ENCODE measurements around the gene SEMA3E. TPM values are rescaled to one million over a fixed set of nuclear protein-coding genes. Genes with fewer than 3 reads are reported as not detected.

SEMA3E gene
- total and polyA plus RNA-seq, 10 of the 15 experiments (the other 5 are each of a cell fraction or from before 2014, with no cell fraction given) = 0.08 to 2.0 (median 0.82) TPM

DNA sequence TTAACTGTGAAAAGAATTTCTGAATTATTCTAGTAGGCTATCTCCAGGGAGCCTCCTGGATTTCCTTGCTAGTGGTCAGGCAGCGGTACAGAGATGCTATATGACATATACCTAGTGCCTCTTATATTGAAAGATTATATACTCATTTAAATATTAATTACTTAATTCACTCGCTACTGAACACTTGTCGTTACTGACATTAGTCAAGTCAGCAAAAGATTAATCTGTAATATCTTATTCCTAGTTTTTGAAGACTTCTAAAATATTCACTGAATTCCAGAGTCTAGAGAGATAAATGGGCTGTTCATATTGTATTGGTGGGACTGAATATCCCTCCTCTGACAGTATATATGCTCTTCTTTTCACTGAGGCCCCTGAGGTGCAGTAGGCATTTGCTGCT, 2.9 kb downstream of the SEMA3E start:
- ATAC-seq (no peak), FAIRE-seq (no peak)

DNA sequence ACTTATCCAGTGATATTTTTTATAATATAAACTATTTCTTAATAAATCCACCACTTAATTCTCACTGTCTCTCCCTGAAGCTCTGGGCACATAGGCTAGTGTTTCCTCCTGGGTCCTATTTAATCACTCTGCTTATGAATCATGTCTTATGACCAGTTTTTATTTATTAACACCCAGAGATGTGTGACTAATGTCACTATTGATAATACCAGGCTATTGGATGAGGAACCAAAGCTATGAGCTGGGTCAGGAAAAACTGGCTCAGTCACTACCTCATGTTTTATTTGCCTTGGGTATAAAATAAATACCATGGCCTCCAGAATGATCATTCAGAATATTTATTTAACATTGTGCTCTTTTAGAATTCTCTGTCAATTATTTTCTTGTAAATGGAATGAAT, 5.2 kb downstream of the SEMA3E start:
- Histone ChIP-seq H2AFZ (ENCODE audit: control insufficient read depth, low read depth, low read length) (no peak overlapping the region), H3K36me3 (ENCODE audit: control insufficient read depth in 2 of 2, insufficient read depth in 2 of 2, low read length in 1 of 2) (no peaks in the 10 kb centered on the region), H3K79me2 (ENCODE audit: control insufficient read depth, insufficient read depth, low read length) (no peaks in the 10 kb centered on the region), H3K9ac (ENCODE audit: control insufficient read depth, insufficient read depth, low read length) (no peak overlapping the region), H3K4me2 (ENCODE audit: control insufficient read depth, insufficient read depth) (no peak overlapping the region), H3K4me1 (ENCODE audit: control insufficient read depth, insufficient read depth, low read length) (no peaks in the 10 kb centered on the region), H3K27me3 (replicated peaks in 1 of 2; ENCODE audit: control insufficient read depth in 2 of 2, insufficient read depth in 2 of 2, low read length in 1 of 2) (no peaks in the 10 kb centered on the region; a peak in 2 of 4 replicates), H3K9me3 (replicated peaks; ENCODE audit: control insufficient read depth, insufficient read depth, low read length) (no peaks in the 10 kb centered on the region), H3K4me3 (no peak overlapping the region), H3K27ac (ENCODE audit: control insufficient read depth, insufficient read depth) (no peak overlapping the region), H4K20me1 (ENCODE audit: control insufficient read depth, insufficient read depth) (no peaks in the 10 kb centered on the region)
- in situ Hi-C loops (cut with MboI) (no loop called here), intact Hi-C loops (cut with micrococcal nuclease; ENCODE audit: unreplicated experiment) (no loop called here)
- CTCF ChIA-PET = interaction anchor here (1.3 kb wide), 1 partner anchor 292 kb away, joined by 4 read pairs; no protein-coding TSS in a partner anchor
- FAIRE-seq (no peak), DNase-seq (ENCODE audit: low read depth, low spot score) (no peak), ATAC-seq (no peak)
- POLR2A ChIA-PET = no interaction called here
- BruUV-seq (replicated peaks) = no TSS peak
- RAD21 ChIA-PET (ENCODE audit: unreplicated experiment) = no interaction called here
- SMC1A ChIA-PET (ENCODE audit: uncharacterized antibody, unreplicated experiment) = interaction anchor here (0.6 kb wide), 1 partner anchor 36 kb away, joined by 3 read pairs; no protein-coding TSS in a partner anchor
- TF ChIP-seq RAD21 (IDR thresholded peaks at IDR 0.05; ENCODE audit: insufficient read depth, low read depth, low read length) (no peak), EZH2 (IDR thresholded peaks at IDR 0.05; ENCODE audit: borderline replicate concordance, control insufficient read depth, low read depth, low read length) (no peak), MTA3 (IDR thresholded peaks at IDR 0.05; ENCODE audit: borderline replicate concordance, low read length) (no peak), JUNB (IDR thresholded peaks at IDR 0.05) (no peak), TCF12 (IDR thresholded peaks at IDR 0.05; ENCODE audit: low read depth, low read length) (no peak), CEBPB (IDR thresholded peaks at IDR 0.05; ENCODE audit: borderline replicate concordance in 1 of 2, low read depth in 2 of 2, low read length in 2 of 2) (no peak), BHLHE40 (IDR thresholded peaks at IDR 0.05; ENCODE audit: borderline replicate concordance in 1 of 2, low read depth in 2 of 2, low read length in 1 of 2) (no peak)
- TF ChIP-seq, protein P1, sequence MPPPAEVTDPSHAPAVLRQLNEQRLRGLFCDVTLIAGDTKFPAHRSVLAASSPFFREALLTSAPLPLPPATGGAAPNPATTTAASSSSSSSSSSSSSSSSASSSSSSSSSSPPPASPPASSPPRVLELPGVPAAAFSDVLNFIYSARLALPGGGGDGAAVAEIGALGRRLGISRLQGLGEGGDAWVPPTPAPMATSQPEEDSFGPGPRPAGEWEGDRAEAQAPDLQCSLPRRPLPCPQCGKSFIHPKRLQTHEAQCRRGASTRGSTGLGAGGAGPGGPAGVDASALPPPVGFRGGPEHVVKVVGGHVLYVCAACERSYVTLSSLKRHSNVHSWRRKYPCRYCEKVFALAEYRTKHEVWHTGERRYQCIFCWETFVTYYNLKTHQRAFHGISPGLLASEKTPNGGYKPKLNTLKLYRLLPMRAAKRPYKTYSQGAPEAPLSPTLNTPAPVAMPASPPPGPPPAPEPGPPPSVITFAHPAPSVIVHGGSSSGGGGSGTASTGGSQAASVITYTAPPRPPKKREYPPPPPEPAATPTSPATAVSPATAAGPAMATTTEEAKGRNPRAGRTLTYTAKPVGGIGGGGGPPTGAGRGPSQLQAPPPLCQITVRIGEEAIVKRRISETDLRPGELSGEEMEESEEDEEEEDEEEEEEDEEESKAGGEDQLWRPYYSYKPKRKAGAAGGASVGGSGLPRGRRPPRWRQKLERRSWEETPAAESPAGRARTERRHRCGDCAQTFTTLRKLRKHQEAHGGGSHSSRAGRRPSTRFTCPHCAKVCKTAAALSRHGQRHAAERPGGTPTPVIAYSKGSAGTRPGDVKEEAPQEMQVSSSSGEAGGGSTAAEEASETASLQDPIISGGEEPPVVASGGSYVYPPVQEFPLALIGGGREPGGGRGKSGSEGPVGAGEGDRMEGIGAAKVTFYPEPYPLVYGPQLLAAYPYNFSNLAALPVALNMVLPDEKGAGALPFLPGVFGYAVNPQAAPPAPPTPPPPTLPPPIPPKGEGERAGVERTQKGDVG (CRISPR knock-in tag; IDR thresholded peaks at IDR 0.05) = no peak
- TF ChIP-seq, protein P2, sequence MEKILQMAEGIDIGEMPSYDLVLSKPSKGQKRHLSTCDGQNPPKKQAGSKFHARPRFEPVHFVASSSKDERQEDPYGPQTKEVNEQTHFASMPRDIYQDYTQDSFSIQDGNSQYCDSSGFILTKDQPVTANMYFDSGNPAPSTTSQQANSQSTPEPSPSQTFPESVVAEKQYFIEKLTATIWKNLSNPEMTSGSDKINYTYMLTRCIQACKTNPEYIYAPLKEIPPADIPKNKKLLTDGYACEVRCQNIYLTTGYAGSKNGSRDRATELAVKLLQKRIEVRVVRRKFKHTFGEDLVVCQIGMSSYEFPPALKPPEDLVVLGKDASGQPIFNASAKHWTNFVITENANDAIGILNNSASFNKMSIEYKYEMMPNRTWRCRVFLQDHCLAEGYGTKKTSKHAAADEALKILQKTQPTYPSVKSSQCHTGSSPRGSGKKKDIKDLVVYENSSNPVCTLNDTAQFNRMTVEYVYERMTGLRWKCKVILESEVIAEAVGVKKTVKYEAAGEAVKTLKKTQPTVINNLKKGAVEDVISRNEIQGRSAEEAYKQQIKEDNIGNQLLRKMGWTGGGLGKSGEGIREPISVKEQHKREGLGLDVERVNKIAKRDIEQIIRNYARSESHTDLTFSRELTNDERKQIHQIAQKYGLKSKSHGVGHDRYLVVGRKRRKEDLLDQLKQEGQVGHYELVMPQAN (conservative IDR thresholded peaks at IDR 0.05) = no peak

More for the DNA sequence above, 2.9 kb downstream of the SEMA3E start:
- no peaks in the 10 kb centered on the region for H3K4me1 ChIP-seq (ENCODE audit: control insufficient read depth, insufficient read depth, low read length)
- H3K9ac ChIP-seq (ENCODE audit: control insufficient read depth, insufficient read depth, low read length) = no peak overlapping the region
- peaks cover 0 to 2% of the 10 kb centered on the region in 2 experiments; a peak in 2 of 4 replicates for H3K27me3 ChIP-seq (replicated peaks in 1 of 2; ENCODE audit: control insufficient read depth in 2 of 2, insufficient read depth in 2 of 2, low read length in 1 of 2)
- no peak overlapping the region for H3K4me3 ChIP-seq
- no peak overlapping the region for H2AFZ ChIP-seq (ENCODE audit: control insufficient read depth, low read depth, low read length)
- no peak overlapping the region for H3K27ac ChIP-seq (ENCODE audit: control insufficient read depth, insufficient read depth)
- RAD21 ChIA-PET (ENCODE audit: unreplicated experiment) = no interaction called here
- H3K36me3 ChIP-seq (ENCODE audit: control insufficient read depth in 2 of 2, insufficient read depth in 2 of 2, low read length in 1 of 2) = no peaks in the 10 kb centered on the region
- in situ Hi-C loops (cut with MboI) = no loop called here
- CTCF ChIA-PET = no interaction called here
- intact Hi-C loops (cut with micrococcal nuclease; ENCODE audit: unreplicated experiment) = no loop called here
- H3K9me3 ChIP-seq (replicated peaks; ENCODE audit: control insufficient read depth, insufficient read depth, low read length) = no peaks in the 10 kb centered on the region
- POLR2A ChIA-PET = no interaction called here
- SMC1A ChIA-PET (ENCODE audit: uncharacterized antibody, unreplicated experiment) = no interaction called here
- 6% methylated on average over 3 of the region's 3 CpGs for WGBS (ENCODE audit: insufficient coverage, insufficient replicate concordance, low lambda C conversion rate, missing lambda C conversion rate)
- BruUV-seq (replicated peaks) = no TSS peak
- no peaks in the 10 kb centered on the region for H3K79me2 ChIP-seq (ENCODE audit: control insufficient read depth, insufficient read depth, low read length)
- H4K20me1 ChIP-seq (ENCODE audit: control insufficient read depth, insufficient read depth) = no peaks in the 10 kb centered on the region
- no peak for DNase-seq (ENCODE audit: low read depth, low spot score)
- H3K4me2 ChIP-seq (ENCODE audit: control insufficient read depth, insufficient read depth) = no peak overlapping the region
- TF ChIP-seq TCF7 (IDR thresholded peaks at IDR 0.05; ENCODE audit: borderline replicate concordance) = no peak

Data from GM12878 (cell line).